Neural progenitor cell (in vitro differentiated cells): Measurements from ENCODE around the gene CCNI2.

Experiments
- EZH2 ChIP-seq: fragments of 200-600 bp; sonication (generic); IDR thresholded peaks from 2 replicates; pipeline ENCODE4 v1.6.1; 2017; ENCODE audit warnings: antibody characterized with exemption, mild to moderate bottlenecking, moderate library complexity
- TF ChIP-seq, protein P1 (sequence below): fragments of 200-600 bp; sonication (generic); IDR thresholded peaks from 2 replicates; pipeline ENCODE4 v1.5.1; 2017; ENCODE audit warnings: antibody characterized with exemption, mild to moderate bottlenecking

DNA sequence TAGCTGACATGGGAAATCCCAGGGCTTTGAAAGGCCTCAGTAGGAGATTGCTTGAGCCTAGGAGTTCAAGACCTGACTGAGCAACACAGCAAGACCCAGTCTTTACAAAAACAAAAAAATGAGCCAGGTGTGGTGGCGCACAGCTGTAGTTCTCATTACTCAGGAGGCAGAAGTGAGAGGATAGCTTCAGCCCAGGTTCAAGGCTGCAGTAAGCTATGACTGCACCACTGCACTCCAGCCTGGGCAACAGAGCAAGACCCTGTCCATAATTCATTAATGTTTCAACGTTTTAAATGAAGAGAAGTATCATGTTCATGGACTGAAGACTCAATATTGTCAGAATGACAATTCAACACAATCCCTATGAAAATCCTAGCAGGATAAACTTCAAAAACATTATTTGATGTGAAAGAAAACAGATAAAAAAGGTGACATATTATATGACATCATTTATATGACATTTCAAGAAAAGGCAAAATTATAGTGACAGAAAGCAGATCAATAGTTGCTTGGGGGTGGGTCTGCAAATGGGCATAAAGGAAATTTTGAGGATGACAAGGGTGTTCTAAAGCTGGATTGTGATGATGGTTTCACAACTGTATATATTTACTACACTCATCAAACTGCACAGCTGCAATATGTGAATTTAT, 13.6 kb upstream of the CCNI2 start:
- TF ChIP-seq, protein P1, sequence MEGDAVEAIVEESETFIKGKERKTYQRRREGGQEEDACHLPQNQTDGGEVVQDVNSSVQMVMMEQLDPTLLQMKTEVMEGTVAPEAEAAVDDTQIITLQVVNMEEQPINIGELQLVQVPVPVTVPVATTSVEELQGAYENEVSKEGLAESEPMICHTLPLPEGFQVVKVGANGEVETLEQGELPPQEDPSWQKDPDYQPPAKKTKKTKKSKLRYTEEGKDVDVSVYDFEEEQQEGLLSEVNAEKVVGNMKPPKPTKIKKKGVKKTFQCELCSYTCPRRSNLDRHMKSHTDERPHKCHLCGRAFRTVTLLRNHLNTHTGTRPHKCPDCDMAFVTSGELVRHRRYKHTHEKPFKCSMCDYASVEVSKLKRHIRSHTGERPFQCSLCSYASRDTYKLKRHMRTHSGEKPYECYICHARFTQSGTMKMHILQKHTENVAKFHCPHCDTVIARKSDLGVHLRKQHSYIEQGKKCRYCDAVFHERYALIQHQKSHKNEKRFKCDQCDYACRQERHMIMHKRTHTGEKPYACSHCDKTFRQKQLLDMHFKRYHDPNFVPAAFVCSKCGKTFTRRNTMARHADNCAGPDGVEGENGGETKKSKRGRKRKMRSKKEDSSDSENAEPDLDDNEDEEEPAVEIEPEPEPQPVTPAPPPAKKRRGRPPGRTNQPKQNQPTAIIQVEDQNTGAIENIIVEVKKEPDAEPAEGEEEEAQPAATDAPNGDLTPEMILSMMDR, result no peak
- no peak for TF ChIP-seq EZH2
